Gastroesophageal sphincter (tissue), 3 donors: ENCODE data around the gene KCNH2.

ENCODE experiments used
- CTCF ChIP-seq, 4 experiments: fragments of 200-600 bp in 2 of 4; fragments of 450-650 bp in 2 of 4; sonication (generic) in 1 of 4; IDR thresholded peaks; one replicate each; pipeline ENCODE4 v1.5.1; 2017 to 2019; ENCODE audit warnings: antibody characterized with exemption in 4 of 4, mild to moderate bottlenecking in 2 of 4, moderate library complexity in 2 of 4
- EP300 ChIP-seq: sonication (generic); formaldehyde crosslinking; IDR thresholded peaks from one replicate; pipeline ENCODE4 v1.6.1; 2017; ENCODE audit warnings: antibody characterized with exemption, mild to moderate bottlenecking
- POLR2A ChIP-seq, 2 donors: fragments of 450-650 bp; IDR thresholded peaks; one replicate each; pipeline ENCODE4 v1.6.1; 2017; ENCODE audit warnings: antibody characterized with exemption in 2 of 2, mild to moderate bottlenecking in 2 of 2, moderate library complexity in 1 of 2
- POLR2AphosphoS5 ChIP-seq: sonication (generic); formaldehyde crosslinking; IDR thresholded peaks from one replicate; pipeline ENCODE4 v1.6.1; 2017; ENCODE audit warnings: antibody characterized with exemption

- TF ChIP-seq CTCF (IDR thresholded peaks at IDR 0.05), result no peak
- no peak for TF ChIP-seq POLR2A (IDR thresholded peaks at IDR 0.05)
- no peak for TF ChIP-seq POLR2AphosphoS5
- no peak for TF ChIP-seq EP300
Measured at GRCh38 chr7:150908173-150908572, 69.9 kb downstream of the KCNH2 start.
